Aorta (tissue), 5 donors: Measurements from ENCODE around the gene TTYH1. TPM values are rescaled to one million over a fixed set of nuclear protein-coding genes. Genes with fewer than 3 reads are reported as not detected.
"Not testable (repeated sequence)": the region's sequence is repeated elsewhere in the genome, so short reads cannot be mapped to it uniquely, and the experiment has no call there.

Experiments used
- ATAC-seq: fragments of 200-7000 bp; cut with Tn5 transposase; one replicate; pipeline ENCODE4 v1.9.1; 2022; ENCODE audit warnings: moderate library complexity; ENCODE audit not compliant: low FRiP score
- DNase-seq, 2 donors: peaks; one replicate each; pipeline ENCODE4 v3.0.0-alpha.2; 2020
- H3K27ac ChIP-seq, 2 donors: one replicate each; pipeline ENCODE4 v1.5.1; 2013; ENCODE audit warnings: low read length in 2 of 2, mild to moderate bottlenecking in 2 of 2, moderate library complexity in 2 of 2, control low read depth in 1 of 2, inconsistent platforms in 1 of 2, low read depth in 1 of 2
- H3K27me3 ChIP-seq, 2 donors: one replicate each; pipeline ENCODE4 v1.6.1; 2013; ENCODE audit warnings: control low read depth in 1 of 2, low read length in 1 of 2, mild to moderate bottlenecking in 1 of 2, moderate library complexity in 1 of 2; ENCODE audit not compliant: insufficient read depth in 2 of 2, control insufficient read depth in 1 of 2
- H3K36me3 ChIP-seq, 2 donors: one replicate each; pipeline ENCODE4 v1.6.1; 2013; ENCODE audit warnings: control low read depth in 1 of 2, low read length in 1 of 2, mild to moderate bottlenecking in 1 of 2; ENCODE audit not compliant: insufficient read depth in 2 of 2, control insufficient read depth in 1 of 2
- H3K4me1 ChIP-seq, 2 donors: one replicate each; pipeline ENCODE4 v1.6.1; 2013; ENCODE audit warnings: low read length in 2 of 2, control low read depth in 1 of 2, mild to moderate bottlenecking in 1 of 2, moderate library complexity in 1 of 2; ENCODE audit not compliant: insufficient read depth in 2 of 2, control insufficient read depth in 1 of 2
- H3K4me3 ChIP-seq, 2 donors: one replicate each; pipeline ENCODE4 v1.5.1; 2013; ENCODE audit warnings: low read length in 2 of 2, control low read depth in 1 of 2, mild to moderate bottlenecking in 1 of 2
- H3K9me3 ChIP-seq: one replicate; pipeline ENCODE4 v1.6.1; 2013; ENCODE audit warnings: mild to moderate bottlenecking, low read length; ENCODE audit not compliant: control insufficient read depth
- WGBS, 2 donors: extraction: QIAGEN DNeasy Blood & Tissue Kit; methylation state at CpG; one replicate each; pipeline ENCODE4 v1.1.7; 2013; 5-methylcytosine and 5-hydroxymethylcytosine counted together
- intact Hi-C, 2 donors: fragments of 100-400 bp; cut with DNase I; formaldehyde crosslinking; loops; one replicate each; pipeline versions ENCODE4 v1.14.2 to v1.15.0; 2022
- long read RNA-seq, 2 donors: library from polyadenylated mRNA; unstranded; transcript quantifications; one replicate each; pipeline ENCODE4 v2.0.0, GENCODE V29; 2020 to 2021
- polyA plus RNA-seq, 2 donors: library from polyadenylated mRNA; stranded (reverse); fragments of 200-250 nt; gene quantifications; one replicate each; pipeline ENCODE4 v1.2.3, GENCODE V29; 2013
- total RNA-seq, 2 donors: library from RNA; stranded (reverse); fragmentation: NEBNext Ultra II Directional; extraction: Animal tissue kit (Norgen Biotek cat#: 25700); gene quantifications; one replicate each; pipeline ENCODE4 v1.2.1, GENCODE V29; 2021
- donor health status: healthy with polysubstance abuse.
- donor health status: Bipolar disorder and iron deficiency.
- donor health status: DM: no; HTN: no; CAD: no.
- donor health status: DM: no; HTN: no; CAD: no.
- donor health status: DM: yes; HTN: yes; CAD: no.

TTYH1 gene
- total RNA-seq (1 to 10 TPM in 1 of 2 donors, under 1 TPM in 1; 0.94 to 2.2 TPM), polyA plus RNA-seq (under 1 TPM in 1 of 2 donors, not detected in 1; 0.03 TPM)
- long read RNA-seq, donor 1, partial matches to known transcripts: 0 of 3 reads
- long read RNA-seq, donor 1, other reads (novel, unspliced or antisense): 2 of 3 reads
- long read RNA-seq, donor 2, partial matches to known transcripts: 0 of 6 reads
- long read RNA-seq, donor 2, other reads (novel, unspliced or antisense): 5 of 6 reads

- H3K27me3 ChIP-seq: no peaks in the 10 kb centered on the region
- no peaks in the 10 kb centered on the region for H3K4me1 ChIP-seq
- 1 to 2% methylated on average over 46 to 68 of the region's 68 CpGs for WGBS, 2 donors
- intact Hi-C loops: no loop called here
- H3K9me3 ChIP-seq: no peaks in the 10 kb centered on the region
- no peak within 1 kb of the TSS for H3K27ac ChIP-seq
- ATAC-seq: no peak
- H3K36me3 ChIP-seq: no peaks in the 10 kb centered on the region
- no peak for DNase-seq
- no peak within 1 kb of the TSS for H3K4me3 ChIP-seq
These were observed at the start of gene TTYH1 for GRCh38 chr19:54415208-54415900. Gene TTYH1, plus strand, starts transcription at chr19:54415464. Its CDS starts 89 bp downstream, at chr19:54415553.

GRCh38 chr19:54365798-54366197 is 49.5 kb upstream of the TTYH1 start:
- H3K27me3 ChIP-seq, ATAC-seq, H3K4me1 ChIP-seq, H3K4me3 ChIP-seq, H3K36me3 ChIP-seq, DNase-seq, H3K9me3 ChIP-seq, intact Hi-C loops, H3K27ac ChIP-seq: not testable (repeated sequence)
- 89 to 92% methylated on average over 12 to 13 of the region's 13 CpGs for WGBS, 2 donors

GRCh38 chr19:54366811-54367210 is 48.5 kb upstream of the TTYH1 start:
- intact Hi-C loops: no loop called here
- DNase-seq (no peak), ATAC-seq (no peak)
- H3K9me3 ChIP-seq: peaks cover 1% of the 10 kb centered on the region
- H3K36me3 ChIP-seq: no peaks in the 10 kb centered on the region
- H3K4me3 ChIP-seq: no peak overlapping the region
- no peaks in the 10 kb centered on the region for H3K4me1 ChIP-seq
- no peaks in the 10 kb centered on the region for H3K27me3 ChIP-seq
- H3K27ac ChIP-seq: no peak overlapping the region
- WGBS, 2 donors: 48 to 53% methylated on average over 6 of the region's 6 CpGs

- Histone ChIP-seq H3K27ac (no peak overlapping the region), H3K4me3 (no peak overlapping the region), H3K9me3 (no peaks in the 10 kb centered on the region), H3K4me1 (no peaks in the 10 kb centered on the region), H3K27me3 (no peaks in the 10 kb centered on the region), H3K36me3 (no peaks in the 10 kb centered on the region)
- DNase-seq (no peak), ATAC-seq (no peak)
- intact Hi-C loops: no loop called here
- WGBS, 2 donors: 65 to 66% methylated on average over 8 of the region's 8 CpGs
These were observed 46.1 kb upstream of the TTYH1 start for GRCh38 chr19:54369082-54369687.

- not testable (repeated sequence) for H3K4me3 ChIP-seq
These were observed 45.4 kb upstream of the TTYH1 start for GRCh38 chr19:54369688-54370433.

GRCh38 chr19:54370434-54370796 is 44.8 kb upstream of the TTYH1 start:
- 76 to 81% methylated on average over 8 of the region's 10 CpGs for WGBS, 2 donors
- intact Hi-C loops, H3K27ac ChIP-seq, H3K4me3 ChIP-seq, H3K27me3 ChIP-seq, ATAC-seq, H3K4me1 ChIP-seq, DNase-seq, H3K36me3 ChIP-seq, H3K9me3 ChIP-seq: not testable (repeated sequence)

More at GRCh38 chr19:54369688-54370433, 45.4 kb upstream of the TTYH1 start:
- intact Hi-C loops, ATAC-seq, H3K27ac ChIP-seq, H3K36me3 ChIP-seq, H3K27me3 ChIP-seq, DNase-seq, H3K9me3 ChIP-seq, H3K4me1 ChIP-seq: not testable (repeated sequence)
- WGBS, 2 donors: 72 to 79% methylated on average over 13 to 15 of the region's 19 CpGs

- H3K4me1 ChIP-seq, intact Hi-C loops, H3K9me3 ChIP-seq, H3K36me3 ChIP-seq, H3K27ac ChIP-seq, ATAC-seq, DNase-seq, H3K4me3 ChIP-seq, H3K27me3 ChIP-seq: not testable (repeated sequence)
- 73 to 78% methylated on average over 5 of the region's 5 CpGs for WGBS, 2 donors
These were observed 43.8 kb upstream of the TTYH1 start for GRCh38 chr19:54371453-54371852.

GRCh38 chr19:54373781-54374631 is 41.3 kb upstream of the TTYH1 start:
- Histone ChIP-seq H3K27me3 (no peaks in the 10 kb centered on the region), H3K36me3 (no peaks in the 10 kb centered on the region), H3K4me3 (no peak overlapping the region), H3K27ac (no peak overlapping the region), H3K9me3 (no peaks in the 10 kb centered on the region), H3K4me1 (no peaks in the 10 kb centered on the region)
- intact Hi-C loops: no loop called here
- 74 to 75% methylated on average over 16 of the region's 16 CpGs for WGBS, 2 donors
- no peak for ATAC-seq
- DNase-seq: peak in 1 of 2 donors; percentile 80
